Panc1 (cell line): ENCODE data around the gene MED16.

Source experiments
- CTCF ChIP-seq: fragments of 450-650 bp; IDR thresholded peaks from 2 replicates; pipeline ENCODE4 v1.5.1; 2017; ENCODE audit warnings: mild to moderate bottlenecking
- POLR2AphosphoS5 ChIP-seq: IDR thresholded peaks from 2 replicates; pipeline ENCODE4 v1.6.1; 2012; ENCODE audit warnings: mild to moderate bottlenecking, low read depth, low read length, moderate library complexity
- TCF7L2 ChIP-seq: IDR thresholded peaks from 2 replicates; pipeline ENCODE4 v1.6.1; 2011; ENCODE audit warnings: mild to moderate bottlenecking, low read depth, low read length, inconsistent platforms

- TF ChIP-seq CTCF (no peak), TCF7L2 (no peak), POLR2AphosphoS5 (no peak)
These were observed 71.0 kb downstream of the MED16 start, which contains the start of gene PLPPR3 for GRCh38 chr19:821825-822503.
